Measurements from ENCODE around the gene TRDN. TPM values are rescaled to one million over a fixed set of nuclear protein-coding genes. Genes with fewer than 3 reads are reported as not detected.

Gene TRDN
- total RNA-seq, 1 experiment from 2014 or later: 10.4 TPM

GRCh38 chr6:123295672-123296071 lies 341.1 kb downstream of the TRDN start:
- Histone ChIP-seq H4K5ac (ENCODE audit: insufficient read length, low read depth, low read length) (no peak overlapping the region), H3K9me3 (ENCODE audit: control insufficient read depth, low read depth, low read length) (no peaks in the 10 kb centered on the region), H3K27me3 (ENCODE audit: insufficient read depth, low read length) (no peaks in the 10 kb centered on the region), H3K23me2 (ENCODE audit: insufficient read length, low read depth, low read length, poor library complexity, severe bottlenecking) (no peaks in the 10 kb centered on the region), H2BK12ac (ENCODE audit: insufficient read length, low read depth, low read length) (no peak overlapping the region), H3K27ac (ENCODE audit: insufficient read length, low read depth, low read length) (no peak overlapping the region), H4K20me1 (ENCODE audit: control insufficient read depth, insufficient read depth, insufficient read length) (no peaks in the 10 kb centered on the region), H3T11ph (ENCODE audit: low read length) (no peak overlapping the region), H3K56ac (ENCODE audit: insufficient read length, low read depth, low read length) (no peak overlapping the region), H3K79me1 (ENCODE audit: insufficient read depth, low read depth, low read length, poor library complexity, severe bottlenecking) (no peaks in the 10 kb centered on the region), H3K23ac (ENCODE audit: insufficient read length, low read depth, low read length) (no peak overlapping the region), H2AK5ac (ENCODE audit: insufficient read length, low read length) (no peak overlapping the region), H2AFZ (ENCODE audit: low read length) (no peak overlapping the region), H3K9ac (ENCODE audit: extremely low read depth, insufficient read length, low read length) (no peak overlapping the region), H2BK15ac (ENCODE audit: low read depth, low read length) (no peak overlapping the region), H2BK5ac (ENCODE audit: insufficient read length, low read length) (no peak overlapping the region), H3K79me2 (ENCODE audit: insufficient read depth, low read length) (no peaks in the 10 kb centered on the region), H3K14ac (ENCODE audit: insufficient read depth, low read length) (no peak overlapping the region), H3K4me1 (ENCODE audit: insufficient read depth, low read length) (no peaks in the 10 kb centered on the region), H2BK20ac (ENCODE audit: low read depth, low read length, poor library complexity, severe bottlenecking) (no peak overlapping the region), H4K91ac (ENCODE audit: insufficient read length, low read depth, low read length) (no peak overlapping the region), H3K4me2 (ENCODE audit: insufficient read depth, insufficient read length, low read length) (no peak overlapping the region), H4K8ac (replicated peaks; ENCODE audit: insufficient read length, low read depth, low read length) (no peak overlapping the region), H2BK120ac (ENCODE audit: low read depth, low read length, poor library complexity, severe bottlenecking) (no peak overlapping the region), H3K18ac (ENCODE audit: insufficient read length, low read depth, low read length) (no peak overlapping the region), H3K4ac (ENCODE audit: low read depth, low read length) (no peak overlapping the region)
- H3K27me3 Mint-ChIP-seq (ENCODE audit: low read depth): no peaks in the 10 kb centered on the region; the same call in 1 of the 2 replicates
- no peak overlapping the region for H3K27ac Mint-ChIP-seq
- TF ChIP-seq CTCF (conservative IDR thresholded peaks at IDR 0.05): no peak
- H3K4me1 Mint-ChIP-seq: no peaks in the 10 kb centered on the region
- H3K4me3 Mint-ChIP-seq: no peak overlapping the region
- peaks cover 0 to 2% of the 10 kb centered on the region in 2 experiments; a peak in 1 of 5 replicates for H3K9me3 Mint-ChIP-seq
- no CpG with 5 or more reads among the region's 8 CpGs for whole genome bisulfite sequencing (ENCODE audit: extremely low coverage, insufficient read length, low lambda C conversion rate)
- no peaks in the 10 kb centered on the region; a peak in 1 of 7 replicates for H3K36me3 Mint-ChIP-seq (ENCODE audit: insufficient read depth in 1 of 3, low read depth in 3 of 3)
- no peak for DNase-seq
